ENCODE measurements around the gene PDLIM7.

DNA sequence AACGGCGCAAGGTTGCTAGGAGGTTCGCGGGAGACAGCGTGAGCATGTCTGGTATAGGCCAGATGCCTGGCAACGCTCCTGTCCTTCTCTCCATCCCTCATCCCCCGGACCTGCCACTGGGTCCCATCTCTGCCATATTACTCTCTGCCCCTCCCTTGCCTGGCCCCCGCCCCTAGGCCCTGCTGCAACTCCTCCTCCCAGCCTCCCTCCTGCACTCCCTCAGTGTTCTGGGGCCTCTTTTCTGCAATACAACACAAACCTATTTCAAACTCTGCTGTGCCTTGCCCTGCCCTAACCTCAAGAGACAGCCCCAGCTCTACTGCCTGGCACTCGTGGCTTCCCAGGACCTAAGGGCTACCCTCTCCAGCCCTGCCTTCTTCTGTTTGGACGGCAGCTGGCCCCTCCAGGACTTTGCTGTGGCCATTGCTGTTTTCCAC, 15.0 kb downstream of the PDLIM7 start:
- TF ChIP-seq, protein P1, sequence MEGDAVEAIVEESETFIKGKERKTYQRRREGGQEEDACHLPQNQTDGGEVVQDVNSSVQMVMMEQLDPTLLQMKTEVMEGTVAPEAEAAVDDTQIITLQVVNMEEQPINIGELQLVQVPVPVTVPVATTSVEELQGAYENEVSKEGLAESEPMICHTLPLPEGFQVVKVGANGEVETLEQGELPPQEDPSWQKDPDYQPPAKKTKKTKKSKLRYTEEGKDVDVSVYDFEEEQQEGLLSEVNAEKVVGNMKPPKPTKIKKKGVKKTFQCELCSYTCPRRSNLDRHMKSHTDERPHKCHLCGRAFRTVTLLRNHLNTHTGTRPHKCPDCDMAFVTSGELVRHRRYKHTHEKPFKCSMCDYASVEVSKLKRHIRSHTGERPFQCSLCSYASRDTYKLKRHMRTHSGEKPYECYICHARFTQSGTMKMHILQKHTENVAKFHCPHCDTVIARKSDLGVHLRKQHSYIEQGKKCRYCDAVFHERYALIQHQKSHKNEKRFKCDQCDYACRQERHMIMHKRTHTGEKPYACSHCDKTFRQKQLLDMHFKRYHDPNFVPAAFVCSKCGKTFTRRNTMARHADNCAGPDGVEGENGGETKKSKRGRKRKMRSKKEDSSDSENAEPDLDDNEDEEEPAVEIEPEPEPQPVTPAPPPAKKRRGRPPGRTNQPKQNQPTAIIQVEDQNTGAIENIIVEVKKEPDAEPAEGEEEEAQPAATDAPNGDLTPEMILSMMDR (IDR thresholded peaks at IDR 0.05; ENCODE audit: insufficient read depth, low read length): no peak
- no peak for TF ChIP-seq GABPA (IDR thresholded peaks at IDR 0.05; ENCODE audit: low read depth)

Data from HL-60 (cell line).